Endodermal cell (in vitro differentiated cells): ENCODE measurements around the gene SUPT5H. TPM values are rescaled to one million over a fixed set of nuclear protein-coding genes. Genes with fewer than 3 reads are reported as not detected.
A peak's percentile ranks its signal among the peaks of the same experiment; 100 is the strongest.

Experiments used
- DNase-seq: peaks from one replicate; pipeline ENCODE4 v3.0.0-alpha.2; 2017
- H3K27ac ChIP-seq: 2 replicates; pipeline ENCODE4 v1.5.1; 2013; ENCODE audit warnings: mild to moderate bottlenecking, low read depth, low read length, moderate library complexity
- H3K27me3 ChIP-seq: 2 replicates; pipeline ENCODE4 v1.6.1; 2013; ENCODE audit warnings: mild to moderate bottlenecking, low read length, moderate library complexity; ENCODE audit not compliant: insufficient read depth, control insufficient read depth, poor library complexity, severe bottlenecking
- H3K36me3 ChIP-seq: 2 replicates; pipeline ENCODE4 v1.7.0; 2013; ENCODE audit warnings: mild to moderate bottlenecking, low read length, moderate library complexity; ENCODE audit not compliant: control insufficient read depth, insufficient read depth
- H3K4me1 ChIP-seq: one replicate; pipeline ENCODE4 v1.7.0; 2013; ENCODE audit warnings: low read length; ENCODE audit not compliant: control insufficient read depth, insufficient read depth
- H3K4me3 ChIP-seq: 2 replicates; pipeline ENCODE4 v1.5.1; 2013; ENCODE audit warnings: mild to moderate bottlenecking, low read length, moderate library complexity
- H3K9ac ChIP-seq: 2 replicates; pipeline ENCODE4 v1.6.1; 2013; ENCODE audit warnings: mild to moderate bottlenecking, low read length, moderate library complexity; ENCODE audit not compliant: poor library complexity, severe bottlenecking; ENCODE audit errors: extremely low read depth
- H3K9me3 ChIP-seq: 2 replicates; pipeline ENCODE4 v1.6.1; 2013; ENCODE audit warnings: mild to moderate bottlenecking, low read length, moderate library complexity; ENCODE audit not compliant: control insufficient read depth
- H3K27ac Mint-ChIP-seq: 2 replicates; pipeline ENCODE4 v1.8.0; 2020; ENCODE audit warnings: mixed read lengths
- H3K27me3 Mint-ChIP-seq: 2 replicates; pipeline ENCODE4 v1.8.0; 2021; ENCODE audit warnings: mild to moderate bottlenecking, mixed read lengths; ENCODE audit not compliant: insufficient read depth
- H3K36me3 Mint-ChIP-seq: 2 replicates; pipeline ENCODE4 v1.8.0; 2020; ENCODE audit warnings: low read depth, mixed read lengths
- H3K4me1 Mint-ChIP-seq: 2 replicates; pipeline ENCODE4 v1.8.0; 2020; ENCODE audit warnings: mixed read lengths
- H3K4me3 Mint-ChIP-seq: 2 replicates; pipeline ENCODE4 v1.8.0; 2020; ENCODE audit warnings: mild to moderate bottlenecking, moderate library complexity, mixed read lengths
- H3K9me3 Mint-ChIP-seq: 2 replicates; pipeline ENCODE4 v1.8.0; 2020; ENCODE audit warnings: mild to moderate bottlenecking, mixed read lengths
- whole genome bisulfite sequencing, 2 experiments: methylation state at CpG; one replicate each; pipeline versions ENCODE4 v1.1.5 to v1.1.7; 2013; ENCODE audit warnings: missing lambda C conversion rate in 2 of 2, mixed read lengths in 1 of 2; ENCODE audit not compliant: insufficient coverage in 1 of 2, insufficient read length in 1 of 2; 5-methylcytosine and 5-hydroxymethylcytosine counted together
- total RNA-seq, 2 donors: library from RNA; stranded (reverse); fragmentation: NEBNext Ultra II Directional in 1 of 2; extraction: Animal tissue kit (Norgen Biotek cat#: 25700) in 1 of 2; gene quantifications; 2 replicates in 1 of 2; 3 replicates in 1 of 2; pipeline ENCODE4 v1.2.1, GENCODE V29; 2021
- TF ChIP-seq, protein P1 (sequence below): fragments of 200-600 bp; sonication (generic); conservative IDR thresholded peaks from 2 replicates; pipeline ENCODE4 v1.5.0; 2021; ENCODE audit warnings: antibody characterized with exemption, mild to moderate bottlenecking

Gene SUPT5H
- total RNA-seq, 2 donors from 2014 or later, result 130 to 139 TPM

DNA sequence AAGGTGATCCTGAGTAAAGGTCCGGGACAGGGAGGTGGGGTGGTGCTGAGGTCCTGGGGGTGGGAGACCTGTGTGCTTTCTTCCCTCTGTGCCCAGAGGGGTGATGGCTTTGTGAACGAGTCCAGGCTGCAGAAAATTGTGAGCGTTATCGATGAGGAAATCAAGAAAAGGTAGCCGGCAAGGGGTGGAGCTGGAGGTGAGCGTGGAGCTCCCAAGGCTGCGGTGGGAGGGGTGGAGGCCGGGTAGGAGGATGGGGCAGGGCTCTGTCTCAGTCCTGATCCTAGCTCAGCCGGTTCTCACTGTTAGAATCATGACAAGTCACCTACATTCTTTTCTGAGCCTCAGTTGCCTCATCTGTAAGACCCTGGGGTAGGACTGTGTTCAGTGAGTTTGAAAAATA, 73.6 kb downstream of the SUPT5H start:
- Mint-ChIP-seq H3K4me3 (peak overlapping the region; percentile 41), H3K27ac (peak overlapping the region; percentile 64), H3K9me3 (no peaks in the 10 kb centered on the region), H3K36me3 (peaks cover 21% of the 10 kb centered on the region), H3K27me3 (peaks cover 12% of the 10 kb centered on the region), H3K4me1 (peaks cover 19% of the 10 kb centered on the region)
- Histone ChIP-seq H3K4me3 (no peak overlapping the region), H3K27ac (no peak overlapping the region), H3K36me3 (peaks cover 3% of the 10 kb centered on the region), H3K9ac (no peak overlapping the region), H3K9me3 (no peaks in the 10 kb centered on the region), H3K4me1 (no peaks in the 10 kb centered on the region), H3K27me3 (peaks cover 23% of the 10 kb centered on the region)
- 74% methylated on average over 6 to 9 of the region's 9 CpGs for WGBS, 2 experiments
- DNase-seq, result peak; percentile 75
- TF ChIP-seq, protein P1, sequence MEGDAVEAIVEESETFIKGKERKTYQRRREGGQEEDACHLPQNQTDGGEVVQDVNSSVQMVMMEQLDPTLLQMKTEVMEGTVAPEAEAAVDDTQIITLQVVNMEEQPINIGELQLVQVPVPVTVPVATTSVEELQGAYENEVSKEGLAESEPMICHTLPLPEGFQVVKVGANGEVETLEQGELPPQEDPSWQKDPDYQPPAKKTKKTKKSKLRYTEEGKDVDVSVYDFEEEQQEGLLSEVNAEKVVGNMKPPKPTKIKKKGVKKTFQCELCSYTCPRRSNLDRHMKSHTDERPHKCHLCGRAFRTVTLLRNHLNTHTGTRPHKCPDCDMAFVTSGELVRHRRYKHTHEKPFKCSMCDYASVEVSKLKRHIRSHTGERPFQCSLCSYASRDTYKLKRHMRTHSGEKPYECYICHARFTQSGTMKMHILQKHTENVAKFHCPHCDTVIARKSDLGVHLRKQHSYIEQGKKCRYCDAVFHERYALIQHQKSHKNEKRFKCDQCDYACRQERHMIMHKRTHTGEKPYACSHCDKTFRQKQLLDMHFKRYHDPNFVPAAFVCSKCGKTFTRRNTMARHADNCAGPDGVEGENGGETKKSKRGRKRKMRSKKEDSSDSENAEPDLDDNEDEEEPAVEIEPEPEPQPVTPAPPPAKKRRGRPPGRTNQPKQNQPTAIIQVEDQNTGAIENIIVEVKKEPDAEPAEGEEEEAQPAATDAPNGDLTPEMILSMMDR, result no peak

DNA sequence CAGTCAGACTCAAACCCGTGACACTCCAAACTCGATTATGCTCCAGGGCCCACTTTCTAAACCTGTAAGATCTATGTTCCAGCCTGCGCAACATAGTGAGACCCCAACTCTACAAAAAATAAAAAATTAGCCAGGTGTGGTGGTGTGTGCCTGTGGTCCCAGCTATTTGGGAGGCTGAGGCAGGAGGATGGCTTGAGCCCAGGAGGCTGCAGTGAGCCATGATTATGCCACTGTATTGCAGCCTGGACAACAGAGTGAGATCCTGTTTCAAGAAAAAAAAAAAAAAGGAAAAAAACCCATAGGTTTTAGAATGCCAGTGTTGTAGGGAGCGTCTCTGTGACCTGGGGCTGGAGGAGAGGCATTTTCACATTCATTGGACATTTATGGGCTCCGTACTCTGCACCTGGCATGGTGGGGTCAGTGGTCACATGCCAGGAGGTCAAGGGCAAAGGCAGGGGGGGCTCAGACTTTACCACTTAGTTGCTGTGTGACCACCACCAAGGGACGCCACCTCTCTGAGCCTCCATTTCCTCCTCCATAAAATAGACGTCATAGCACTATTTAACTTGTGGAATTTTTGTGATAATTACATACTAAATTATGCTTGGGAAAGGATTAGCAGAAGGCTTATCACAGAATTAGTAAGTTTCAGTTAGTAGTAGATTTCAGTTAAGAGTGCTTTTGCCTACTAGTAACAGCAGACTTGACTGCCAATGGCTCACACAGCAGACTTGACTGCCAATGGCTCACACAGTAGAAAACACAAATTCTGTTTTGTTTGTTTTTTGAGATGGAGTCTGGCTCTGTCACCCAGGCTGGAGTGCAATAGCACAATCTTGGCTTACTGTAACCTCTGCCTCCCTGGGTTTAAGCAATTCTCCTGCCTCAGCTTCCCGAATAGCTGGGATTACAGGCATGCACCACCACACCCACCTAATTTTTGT, 75.4 kb downstream of the SUPT5H start:
- Histone ChIP-seq H3K27me3 (peaks cover 5% of the 10 kb centered on the region), H3K4me1 (no peaks in the 10 kb centered on the region), H3K9ac (no peak overlapping the region), H3K4me3 (no peak overlapping the region), H3K9me3 (no peaks in the 10 kb centered on the region), H3K36me3 (peaks cover 3% of the 10 kb centered on the region), H3K27ac (no peak overlapping the region)
- H3K9me3 Mint-ChIP-seq, result no peaks in the 10 kb centered on the region
- TF ChIP-seq, protein P1, result no peak
- no peak overlapping the region for H3K4me3 Mint-ChIP-seq
- peaks cover 3% of the 10 kb centered on the region for H3K27me3 Mint-ChIP-seq
- H3K27ac Mint-ChIP-seq, result no peak overlapping the region
- peaks cover 30% of the 10 kb centered on the region for H3K36me3 Mint-ChIP-seq
- DNase-seq, result no peak
- WGBS, 2 experiments, result 96 to 100% methylated on average over 2 to 7 of the region's 8 CpGs
- peaks cover 16% of the 10 kb centered on the region for H3K4me1 Mint-ChIP-seq

DNA sequence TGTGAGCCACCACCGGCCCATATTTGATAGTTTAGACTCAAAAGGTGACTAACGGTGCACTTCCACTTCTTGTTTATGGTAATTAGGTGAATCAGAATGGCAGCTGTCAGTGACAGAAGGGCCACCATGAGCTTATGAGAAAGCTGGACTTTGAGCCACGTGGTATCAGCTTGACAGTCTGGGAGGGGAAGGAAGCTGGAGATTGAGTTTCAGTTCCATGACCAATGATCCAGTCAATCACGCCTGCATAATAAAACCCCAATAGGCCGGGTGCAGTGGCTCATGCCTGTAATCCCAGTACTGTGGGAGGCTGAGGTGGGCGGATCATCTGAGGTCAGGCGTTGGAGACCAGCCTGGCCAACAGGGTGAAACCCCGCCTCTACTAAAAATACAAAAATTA, 79.1 kb downstream of the SUPT5H start:
- Mint-ChIP-seq H3K36me3 (peaks cover 26% of the 10 kb centered on the region), H3K27me3 (no peaks in the 10 kb centered on the region), H3K27ac (no peak overlapping the region), H3K4me1 (no peaks in the 10 kb centered on the region), H3K4me3 (no peak overlapping the region), H3K9me3 (no peaks in the 10 kb centered on the region)
- Histone ChIP-seq H3K4me3 (no peak overlapping the region), H3K27ac (no peak overlapping the region), H3K36me3 (peaks cover 3% of the 10 kb centered on the region), H3K9me3 (no peaks in the 10 kb centered on the region), H3K4me1 (no peaks in the 10 kb centered on the region), H3K9ac (no peak overlapping the region), H3K27me3 (no peaks in the 10 kb centered on the region)
- 94 to 95% methylated on average over 7 to 8 of the region's 8 CpGs for WGBS, 2 experiments
- no peak for DNase-seq
- TF ChIP-seq, protein P1, result no peak
